Epithelial cell of prostate (primary cell): ENCODE results near the gene FBXO34.

Source experiments
- DNase-seq: peaks from one replicate; pipeline ENCODE4 v3.0.0-alpha.2; 2011; ENCODE audit warnings: low read depth, low spot score
- H3K27ac ChIP-seq: fragments of 450-650 bp; 2 replicates; pipeline ENCODE4 v1.5.1; 2017; ENCODE audit warnings: mild to moderate bottlenecking

Gene FBXO34, protein sequence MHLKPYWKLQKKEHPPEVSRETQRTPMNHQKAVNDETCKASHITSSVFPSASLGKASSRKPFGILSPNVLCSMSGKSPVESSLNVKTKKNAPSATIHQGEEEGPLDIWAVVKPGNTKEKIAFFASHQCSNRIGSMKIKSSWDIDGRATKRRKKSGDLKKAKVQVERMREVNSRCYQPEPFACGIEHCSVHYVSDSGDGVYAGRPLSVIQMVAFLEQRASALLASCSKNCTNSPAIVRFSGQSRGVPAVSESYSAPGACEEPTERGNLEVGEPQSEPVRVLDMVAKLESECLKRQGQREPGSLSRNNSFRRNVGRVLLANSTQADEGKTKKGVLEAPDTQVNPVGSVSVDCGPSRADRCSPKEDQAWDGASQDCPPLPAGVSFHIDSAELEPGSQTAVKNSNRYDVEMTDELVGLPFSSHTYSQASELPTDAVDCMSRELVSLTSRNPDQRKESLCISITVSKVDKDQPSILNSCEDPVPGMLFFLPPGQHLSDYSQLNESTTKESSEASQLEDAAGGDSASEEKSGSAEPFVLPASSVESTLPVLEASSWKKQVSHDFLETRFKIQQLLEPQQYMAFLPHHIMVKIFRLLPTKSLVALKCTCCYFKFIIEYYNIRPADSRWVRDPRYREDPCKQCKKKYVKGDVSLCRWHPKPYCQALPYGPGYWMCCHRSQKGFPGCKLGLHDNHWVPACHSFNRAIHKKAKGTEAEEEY

DNA sequence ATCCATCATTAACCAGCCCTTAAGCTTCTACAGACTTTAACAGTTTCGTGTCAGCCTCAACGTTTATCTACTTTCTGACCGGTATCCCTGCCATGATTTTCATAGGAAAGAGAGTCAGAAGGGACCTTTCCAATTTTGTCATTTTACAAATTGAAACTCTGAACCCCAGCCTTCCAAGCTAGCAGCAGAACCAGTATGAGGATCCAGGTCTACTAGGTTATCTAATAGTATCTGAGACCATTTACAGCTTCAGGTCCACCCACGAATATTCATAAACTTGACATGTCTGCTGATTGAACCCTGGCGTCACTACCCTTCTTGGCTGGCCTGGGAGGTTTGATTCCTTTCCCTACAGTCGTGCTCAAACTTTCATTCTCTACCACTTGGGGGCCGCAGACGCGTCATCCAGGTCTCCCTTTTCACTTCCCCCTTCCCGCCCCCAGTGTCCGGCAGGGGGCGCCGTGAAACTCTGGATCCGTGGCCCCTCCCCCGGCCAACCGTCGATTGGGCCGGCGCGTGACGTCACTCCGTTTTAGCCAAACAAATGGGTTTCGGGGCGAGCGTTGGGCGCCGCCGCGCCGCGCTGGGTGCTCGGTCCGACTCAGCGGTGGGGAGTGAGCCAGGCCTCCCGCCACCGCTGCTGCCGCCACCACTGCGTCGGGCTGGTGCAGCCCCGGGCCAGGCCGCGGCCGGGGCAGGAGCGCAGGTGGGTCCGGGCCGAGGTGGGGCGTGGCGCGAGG is at the start of gene FBXO34:
FBXO34 (plus strand) TSS at position 590 of the 740 bp plus-strand sequence. CDS start 78,970 bp downstream, outside the sequence.
- H3K27ac ChIP-seq, result peak within 1 kb of the TSS; percentile 69
- peak; percentile 79 for DNase-seq

DNA sequence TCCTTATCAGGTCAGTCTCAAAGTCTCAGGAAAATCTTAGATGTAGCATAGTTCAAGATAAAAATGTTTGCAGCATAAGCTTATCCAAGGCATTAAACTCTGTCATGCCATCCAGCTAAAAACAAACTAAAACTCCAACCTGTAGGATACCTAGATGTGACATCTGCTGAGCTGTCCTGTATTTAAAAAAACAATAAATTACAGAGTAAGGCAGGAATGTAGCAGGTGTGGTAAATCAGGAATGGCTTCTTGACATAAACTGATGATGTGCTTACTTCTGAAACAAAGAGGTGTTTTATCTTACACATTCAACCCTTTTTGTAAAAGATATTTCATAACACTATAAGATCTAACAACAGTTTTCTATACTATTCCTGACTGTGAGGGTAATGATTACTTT is 49.3 kb upstream of the FBXO34 start:
- H3K27ac ChIP-seq, result peak overlapping the region; percentile 60
- DNase-seq, result peak; percentile 43

DNA sequence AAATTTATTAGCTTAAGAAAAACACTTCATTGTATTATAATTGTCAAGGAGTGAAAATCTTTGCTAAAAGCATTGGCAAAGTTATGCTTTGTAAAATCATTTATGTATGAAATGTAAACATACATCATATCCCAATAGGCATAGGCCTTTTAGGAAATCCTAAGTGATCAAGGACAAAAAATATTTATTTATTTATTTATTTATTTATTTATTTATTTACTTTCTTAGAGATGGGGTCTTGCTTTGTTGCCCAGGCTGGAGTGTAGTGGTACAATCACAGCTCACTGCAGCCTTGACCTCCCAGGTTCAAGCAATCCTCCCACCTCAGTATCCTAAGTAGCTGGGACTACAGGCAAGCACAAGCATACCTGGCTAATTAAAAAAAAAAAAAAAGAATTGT is 47.9 kb upstream of the FBXO34 start:
- H3K27ac ChIP-seq, result no peak overlapping the region
- DNase-seq, result no peak

DNA sequence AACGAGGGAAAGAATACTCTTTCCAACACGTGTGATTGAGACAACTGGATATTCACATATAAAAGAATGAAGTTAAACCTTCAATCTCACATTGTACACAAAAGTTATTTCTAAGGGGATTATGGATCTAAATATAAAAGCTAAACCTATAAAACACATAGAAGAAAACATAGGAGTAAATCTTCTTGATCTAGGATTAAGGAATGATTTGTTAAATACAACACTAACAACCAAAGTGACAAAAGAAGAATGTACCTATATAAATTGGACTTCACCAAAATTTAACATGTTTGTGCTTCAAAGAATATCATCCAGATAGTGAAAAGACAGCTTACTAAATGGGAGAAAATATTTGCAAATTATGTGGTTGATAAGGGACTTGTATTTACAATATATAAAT is 43.0 kb upstream of the FBXO34 start:
- DNase-seq, result no peak
- H3K27ac ChIP-seq, result no peak overlapping the region

DNA sequence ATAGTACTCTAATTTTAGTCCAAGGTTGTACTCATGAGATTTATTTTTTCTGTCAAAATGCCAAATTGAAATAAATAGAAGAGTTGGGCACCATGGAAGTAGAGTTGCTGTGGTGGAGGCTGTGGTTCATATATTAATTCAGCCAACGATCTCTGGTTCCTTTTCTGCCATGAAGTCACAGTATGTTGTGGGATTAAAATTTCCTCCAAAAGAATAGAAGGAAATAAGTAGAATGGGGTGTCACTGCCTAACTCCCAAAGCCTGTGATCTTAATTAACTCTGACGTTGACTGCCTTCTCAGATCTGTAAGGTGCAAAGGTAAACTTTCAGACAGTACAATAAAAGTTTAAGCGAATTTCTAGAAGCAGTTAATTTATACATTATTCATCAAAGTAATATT is 37.6 kb upstream of the FBXO34 start:
- DNase-seq, result no peak

DNA sequence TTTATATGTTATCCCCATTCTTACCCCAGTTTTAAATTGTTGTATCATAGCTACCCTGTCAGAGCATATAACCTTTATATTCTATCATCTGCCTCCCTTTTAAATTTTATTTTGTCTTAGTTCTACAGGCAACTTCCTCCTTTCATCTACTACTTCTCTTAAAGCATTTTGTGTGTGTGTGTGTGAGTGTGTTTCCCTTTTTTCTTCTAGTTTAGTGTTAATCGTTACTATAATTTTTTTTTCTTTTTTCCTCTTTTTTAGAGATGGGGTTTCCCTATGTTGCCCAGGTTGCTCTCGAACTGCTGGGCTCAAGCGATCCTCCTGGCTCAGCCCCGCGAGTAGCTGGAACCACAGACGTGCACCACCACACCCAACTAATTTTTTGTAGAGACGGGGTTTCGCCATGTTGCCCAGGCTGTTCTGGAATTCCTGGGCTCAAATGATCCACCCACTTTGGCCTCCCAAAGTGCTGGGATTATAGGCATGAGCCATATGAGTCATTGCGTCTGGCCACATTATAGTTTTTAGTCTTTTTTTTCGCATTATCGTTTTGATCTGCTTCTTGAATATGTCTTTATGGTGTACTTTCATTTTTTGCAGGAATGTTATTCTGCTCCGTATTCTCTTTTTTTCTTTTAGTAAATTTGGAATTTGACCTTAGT is 33.1 kb upstream of the FBXO34 start:
- no peak for DNase-seq

More for the DNA sequence above, 37.6 kb upstream of the FBXO34 start:
- no peak overlapping the region for H3K27ac ChIP-seq

DNA sequence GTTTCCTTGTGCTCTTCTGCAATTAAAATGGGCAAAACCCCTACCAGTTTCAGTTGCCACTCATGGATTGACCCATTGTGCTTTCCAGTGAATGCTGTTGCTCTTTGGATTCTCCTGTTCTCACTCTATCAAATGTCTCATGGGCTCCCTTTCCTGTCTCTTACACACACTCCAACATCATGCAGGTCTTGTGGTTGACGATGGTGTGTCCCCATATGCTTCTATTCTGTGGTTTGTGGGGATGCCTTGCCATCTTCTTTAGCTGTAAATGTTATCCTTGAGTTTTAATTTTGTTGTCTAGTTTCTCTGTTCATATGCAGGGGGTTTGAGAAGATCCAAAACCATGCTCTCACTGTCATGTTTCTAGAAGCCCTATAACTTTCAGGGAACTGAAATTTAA is 31.9 kb upstream of the FBXO34 start:
- H3K27ac ChIP-seq, result no peak overlapping the region
- DNase-seq, result no peak

More for the DNA sequence above, 33.1 kb upstream of the FBXO34 start:
- H3K27ac ChIP-seq, result no peak overlapping the region

DNA sequence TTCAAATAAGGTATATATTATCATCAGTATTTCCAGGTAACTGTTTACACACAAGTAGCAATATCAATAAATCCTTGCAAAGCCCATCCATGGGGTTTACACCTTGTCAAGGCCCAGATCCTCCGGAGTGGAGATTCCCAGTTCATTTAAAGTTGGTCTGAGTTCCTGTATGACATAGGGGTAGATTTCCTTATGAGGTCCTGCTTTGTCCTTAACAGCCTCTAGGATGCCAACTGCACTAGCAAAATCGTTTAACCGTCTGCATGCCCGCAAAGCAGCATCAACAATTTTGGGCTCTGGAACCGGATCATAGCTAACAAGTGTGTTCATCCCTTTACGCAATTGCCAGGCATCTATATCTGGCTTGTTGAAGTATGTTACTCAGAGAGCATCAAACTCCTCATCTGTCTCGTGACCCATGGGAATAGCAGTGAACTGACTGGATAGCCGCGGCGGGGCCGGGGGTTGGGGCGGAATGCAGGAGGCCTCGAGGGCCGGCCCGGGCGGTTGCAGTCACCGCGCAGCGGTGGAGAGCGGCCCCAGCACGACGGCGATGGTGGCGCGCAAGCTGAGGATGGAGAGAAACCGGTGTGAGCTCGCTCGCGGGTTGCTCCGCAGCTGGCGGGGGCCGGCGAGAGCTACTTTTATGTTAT is 30.6 kb upstream of the FBXO34 start:
- no peak overlapping the region for H3K27ac ChIP-seq
- no peak for DNase-seq

DNA sequence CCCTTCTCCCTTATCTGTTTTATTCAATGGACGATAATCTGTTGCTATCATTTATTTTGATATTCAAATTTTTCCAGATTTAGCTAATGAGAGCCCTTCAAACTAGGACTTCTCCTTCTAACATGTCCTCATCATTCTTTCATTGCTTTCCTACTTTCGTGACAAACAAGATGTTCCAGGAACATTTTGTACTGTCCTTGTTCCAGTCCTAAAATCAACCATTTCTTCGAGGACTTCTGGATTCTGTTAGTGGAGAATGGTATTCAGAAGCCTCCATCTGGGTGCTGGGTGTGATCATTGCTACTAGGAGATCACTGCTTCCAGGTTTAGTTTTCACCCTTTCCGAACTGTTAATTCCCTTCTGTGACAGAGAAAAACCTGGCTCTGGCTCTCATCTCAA is 29.5 kb upstream of the FBXO34 start:
- DNase-seq, result no peak

DNA sequence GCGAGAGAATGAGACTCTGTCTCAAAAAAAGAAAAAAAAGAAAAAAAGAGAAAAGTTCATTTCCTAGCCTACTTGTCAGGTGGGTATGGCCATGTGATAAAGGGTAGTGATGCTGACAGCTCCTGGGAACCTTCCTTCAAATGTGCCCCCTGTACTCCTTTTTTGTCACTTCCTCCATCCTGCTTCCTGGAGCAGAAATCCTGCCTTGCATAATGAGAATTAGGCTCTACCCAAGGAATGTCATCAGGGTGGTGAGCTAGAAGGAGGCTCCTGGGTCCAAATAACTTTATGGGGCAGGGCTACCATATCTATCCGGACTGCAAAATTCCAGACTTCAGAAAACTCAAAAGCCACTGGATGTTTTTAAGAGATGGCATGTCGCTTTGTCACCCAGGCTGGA is 27.8 kb upstream of the FBXO34 start:
- DNase-seq, result no peak
- H3K27ac ChIP-seq, result no peak overlapping the region

More for the DNA sequence above, 29.5 kb upstream of the FBXO34 start:
- no peak overlapping the region for H3K27ac ChIP-seq

DNA sequence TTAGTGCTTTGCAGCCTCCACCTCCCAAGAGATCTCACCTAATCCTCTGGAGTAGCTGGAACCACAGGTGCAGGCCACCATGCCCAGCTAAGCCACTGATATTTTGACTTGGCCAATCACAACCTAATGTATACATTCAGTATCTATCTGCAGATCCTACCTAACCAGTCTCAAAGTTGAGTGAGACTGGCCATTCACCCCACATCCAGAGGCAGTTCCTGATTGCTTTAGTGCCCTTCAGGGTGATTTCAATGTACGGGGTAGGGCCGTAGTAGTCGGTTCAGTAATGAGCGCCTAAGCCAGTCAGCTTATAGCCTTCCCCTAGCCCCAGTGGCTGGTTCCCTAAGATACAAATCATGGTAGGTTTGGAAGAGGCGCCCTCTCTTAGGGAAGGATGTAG is 27.4 kb upstream of the FBXO34 start:
- H3K27ac ChIP-seq, result no peak overlapping the region
- no peak for DNase-seq

DNA sequence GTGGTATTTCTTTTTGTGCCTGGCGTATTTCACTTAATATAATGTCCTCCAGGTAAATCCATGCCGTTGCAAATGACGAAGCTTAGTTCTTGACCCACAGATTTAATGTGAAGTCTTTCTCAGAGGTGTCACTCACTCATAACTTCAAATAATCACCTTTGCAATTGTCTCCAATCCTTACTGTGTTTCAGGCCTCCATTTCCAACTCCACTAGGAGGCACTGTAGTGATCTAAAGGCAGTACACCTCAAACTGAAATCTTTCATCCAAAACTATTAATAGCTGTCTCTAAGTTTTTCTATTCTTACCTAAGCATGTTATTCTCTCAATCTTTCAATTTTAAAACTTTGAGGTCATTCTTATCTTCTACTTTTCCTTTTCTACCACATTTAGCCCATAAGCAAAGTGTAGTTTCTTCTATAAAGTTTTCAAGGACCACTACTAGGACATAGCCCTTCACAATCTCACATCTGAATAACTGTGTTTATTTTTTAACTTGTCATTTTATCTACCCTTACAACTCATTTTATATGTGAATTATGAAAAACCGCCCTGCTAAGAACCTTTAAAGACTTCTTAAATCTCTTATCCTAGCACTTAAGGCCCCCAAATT is 25.5 kb upstream of the FBXO34 start:
- DNase-seq, result no peak
- H3K27ac ChIP-seq, result no peak overlapping the region

DNA sequence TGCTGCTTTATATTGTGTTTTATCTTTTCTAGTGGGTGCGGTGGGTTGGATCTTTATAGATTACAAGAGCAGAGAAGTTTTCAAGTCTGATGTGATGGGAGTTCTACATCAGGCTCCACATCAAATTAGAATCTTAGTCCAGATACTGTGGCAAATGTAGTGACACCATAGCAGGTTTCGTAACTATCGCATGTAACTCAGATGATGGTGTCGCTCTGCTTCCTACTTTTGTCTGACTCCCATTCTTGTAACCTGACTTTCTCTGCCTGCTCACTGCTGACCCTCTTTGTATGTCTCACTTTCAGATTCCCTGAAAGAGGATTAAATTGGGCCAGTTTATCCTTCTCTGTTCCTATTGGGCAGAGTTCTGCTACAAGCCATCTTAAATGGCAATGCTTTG is 22.8 kb upstream of the FBXO34 start:
- H3K27ac ChIP-seq, result no peak overlapping the region
- no peak for DNase-seq

DNA sequence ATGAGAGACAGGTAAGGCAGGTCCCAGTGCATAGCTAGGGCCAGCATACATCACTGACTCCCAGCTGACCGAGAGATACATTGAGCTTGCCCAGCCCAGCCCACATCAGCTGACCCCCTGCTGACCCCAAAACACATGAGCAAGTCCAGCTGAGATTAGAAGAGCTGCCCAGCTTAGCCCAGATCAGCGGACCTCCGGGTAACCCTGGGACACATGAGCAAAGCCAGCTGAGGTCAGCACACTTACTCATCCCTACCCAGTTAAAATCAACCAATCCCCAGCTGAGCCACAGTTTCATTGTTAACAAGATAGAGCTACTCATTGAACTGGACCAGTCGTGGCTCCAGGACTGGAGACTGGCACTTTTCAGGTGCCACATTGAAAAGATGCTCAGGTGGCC is 21.8 kb upstream of the FBXO34 start:
- DNase-seq, result no peak
- H3K27ac ChIP-seq, result no peak overlapping the region

DNA sequence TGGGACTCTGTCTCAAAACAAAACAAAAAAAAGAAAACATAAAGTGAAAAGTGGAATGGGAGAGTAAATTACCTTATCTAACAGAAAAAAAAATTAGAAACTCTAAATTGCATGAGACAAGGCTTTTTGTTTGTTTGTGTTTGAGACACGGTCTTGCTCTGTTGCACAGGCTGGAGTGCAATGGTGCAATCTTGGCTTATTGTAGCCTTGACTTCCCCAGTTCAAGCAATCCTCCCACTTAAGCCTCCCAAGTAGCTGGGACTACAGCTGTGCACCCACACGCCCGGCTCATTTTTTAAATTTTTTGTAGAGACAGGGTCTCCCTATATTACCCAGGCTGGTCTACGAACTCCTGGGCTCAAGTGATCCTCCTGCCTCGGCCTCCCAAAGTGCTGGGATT is 17.9 kb upstream of the FBXO34 start:
- H3K27ac ChIP-seq, result no peak overlapping the region
- DNase-seq, result no peak

DNA sequence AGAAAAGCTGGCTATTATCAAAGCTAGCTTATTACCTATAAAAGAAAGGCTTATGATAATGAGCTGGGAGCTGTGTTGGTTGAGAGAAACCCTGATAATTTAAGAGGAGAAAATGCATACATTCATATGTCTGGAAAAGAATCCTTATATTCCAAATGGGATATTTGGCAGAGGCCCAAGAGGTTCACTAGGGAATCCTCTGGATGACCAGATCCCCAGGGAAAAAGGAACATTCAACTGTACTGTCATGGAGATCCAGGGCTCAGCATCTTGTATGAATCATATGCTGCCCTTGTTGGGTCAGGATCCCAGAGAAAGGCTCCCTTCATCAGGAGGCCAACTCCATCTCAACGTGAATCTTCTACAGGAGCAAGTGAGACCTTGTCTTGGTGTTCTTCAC is 16.6 kb upstream of the FBXO34 start:
- no peak overlapping the region for H3K27ac ChIP-seq
- no peak for DNase-seq

DNA sequence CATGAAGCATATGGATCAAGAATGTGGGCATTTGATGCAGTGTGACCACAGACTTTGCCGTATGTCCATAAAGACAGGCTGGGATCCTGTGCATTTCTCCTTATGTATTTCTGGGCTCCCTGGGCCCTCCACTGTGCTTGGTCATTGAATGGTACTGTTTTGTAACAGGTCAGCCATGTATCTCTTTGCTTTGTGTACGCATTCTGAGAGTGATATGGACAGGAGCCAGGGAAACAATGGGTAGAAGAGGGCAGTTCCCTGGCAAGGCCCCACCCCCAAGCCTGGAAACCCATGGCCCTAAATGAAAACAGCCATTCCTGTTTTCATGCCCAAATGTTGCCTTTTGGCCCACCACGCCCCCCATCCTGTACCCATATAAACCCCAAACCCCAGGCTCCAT is 15.2 kb upstream of the FBXO34 start:
- no peak overlapping the region for H3K27ac ChIP-seq

DNA sequence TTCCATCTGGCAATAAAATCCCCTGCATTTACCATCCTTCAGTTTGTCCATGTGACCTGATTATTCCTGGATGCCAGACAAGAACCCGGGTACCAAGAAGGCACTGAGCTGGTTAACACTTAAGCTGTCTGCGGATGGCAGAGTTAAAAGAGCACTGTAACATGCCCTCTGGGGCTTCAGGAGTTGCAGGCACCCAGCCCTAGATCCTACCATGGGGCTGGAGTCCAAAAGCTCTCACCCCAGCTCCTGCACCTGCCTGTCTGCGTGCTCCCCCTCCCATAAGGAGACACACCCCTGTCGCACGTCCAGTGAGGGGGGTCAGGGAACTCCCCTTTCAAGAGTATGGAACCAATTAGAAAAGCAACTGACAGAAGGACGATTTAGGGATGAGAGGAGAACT is 14.6 kb upstream of the FBXO34 start:
- DNase-seq, result no peak
- H3K27ac ChIP-seq, result no peak overlapping the region

More for the DNA sequence above, 15.2 kb upstream of the FBXO34 start:
- DNase-seq, result no peak

DNA sequence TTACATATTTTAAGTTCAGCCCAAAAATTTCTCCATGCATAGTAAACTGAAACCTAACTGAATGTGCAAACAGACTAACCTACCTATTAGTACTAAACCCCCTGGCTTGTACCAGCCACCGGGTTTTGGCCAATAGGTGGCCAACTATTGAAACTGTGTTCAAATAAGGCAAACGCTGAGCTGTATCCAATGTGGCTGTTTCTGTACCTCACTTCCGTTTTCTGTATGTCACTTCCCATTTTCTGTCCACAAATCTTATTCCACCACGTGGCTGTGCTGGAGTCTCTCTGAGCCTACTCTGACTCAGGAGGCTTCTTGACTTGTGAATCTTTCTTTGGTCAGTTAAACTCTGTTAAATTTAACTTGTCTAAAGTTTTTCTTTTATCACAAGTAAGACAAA is 6.0 kb upstream of the FBXO34 start:
- no peak overlapping the region for H3K27ac ChIP-seq
- no peak for DNase-seq

DNA sequence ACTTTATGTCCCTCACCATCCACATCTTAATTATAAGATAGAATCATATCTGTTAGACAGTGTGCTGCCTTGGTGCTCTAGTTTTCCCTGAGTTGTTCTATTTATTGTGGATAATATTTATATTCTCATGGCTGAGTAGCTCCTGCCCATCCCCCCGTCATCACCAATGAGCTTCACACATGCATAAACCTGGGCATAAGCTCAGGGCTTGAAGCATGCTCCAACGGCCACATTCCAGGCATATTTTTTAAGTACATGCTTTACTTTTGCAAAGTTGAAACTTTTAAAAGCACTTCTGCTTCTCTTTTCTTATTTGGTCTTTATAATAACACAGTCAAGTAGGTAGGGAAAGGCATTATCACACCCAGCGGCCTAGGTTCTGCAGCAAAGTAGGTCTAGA is 3.4 kb upstream of the FBXO34 start:
- no peak overlapping the region for H3K27ac ChIP-seq
- no peak for DNase-seq
